K562 (cell line): ENCODE measurements around the gene PCDH7.

ENCODE experiments used
- FOXM1 ChIP-seq, 2 experiments: fragments of 450-650 bp in 1 of 2; sonication (generic) in 1 of 2; formaldehyde crosslinking in 1 of 2; IDR thresholded peaks; 2 replicates each; pipeline versions ENCODE4 v1.6.1 to v1.9.0; 2017 to 2022; ENCODE audit warnings: low read depth in 2 of 2, mild to moderate bottlenecking in 2 of 2, missing genetic modification reagents in 1 of 2, moderate library complexity in 1 of 2
- MEF2A ChIP-seq: IDR thresholded peaks from 2 replicates; pipeline ENCODE4 v1.6.1; 2011; ENCODE audit warnings: low read depth, mild to moderate bottlenecking, low read length, moderate library complexity; ENCODE audit not compliant: control insufficient read depth
- SIN3A ChIP-seq, 2 experiments: fragments of 150-350 bp in 1 of 2; IDR thresholded peaks; 2 replicates each; pipeline ENCODE4 v1.6.1; 2011 to 2016; ENCODE audit warnings: borderline replicate concordance in 2 of 2, low read depth in 2 of 2, low read length in 2 of 2, mild to moderate bottlenecking in 2 of 2, moderate library complexity in 2 of 2; ENCODE audit not compliant: control insufficient read depth in 1 of 2

DNA sequence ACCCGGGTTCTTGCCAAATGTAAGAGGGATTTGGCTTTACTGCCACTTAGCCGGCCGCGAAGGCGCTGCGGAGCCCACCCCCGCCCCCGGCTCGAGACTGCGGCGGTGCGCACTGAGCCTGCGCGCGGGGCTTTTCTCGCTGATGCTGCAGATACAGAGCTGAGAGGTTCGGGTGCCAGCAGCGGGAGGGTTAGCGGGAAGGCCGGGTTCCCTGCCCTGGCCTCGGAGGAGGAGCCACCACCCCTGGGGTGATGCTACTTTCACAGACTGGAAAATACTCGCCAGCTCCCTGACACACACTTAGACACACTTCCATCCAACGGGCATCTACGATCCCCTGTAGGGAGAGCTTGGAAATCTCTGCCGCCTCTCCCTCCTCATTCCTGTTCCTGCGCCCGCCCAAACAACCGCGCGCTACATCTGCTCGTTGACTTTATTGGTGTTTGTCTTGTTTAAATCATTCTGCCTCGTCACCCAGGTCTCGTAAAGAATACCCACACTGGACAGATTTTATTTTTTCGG lies 2.1 kb upstream of the PCDH7 start:
- TF ChIP-seq FOXM1 (IDR thresholded peaks at IDR 0.05; ENCODE audit: low read depth) (no peak), FOXM1 (CRISPR knock-in tag; IDR thresholded peaks at IDR 0.05; ENCODE audit: low read depth) (no peak), MEF2A (no peak), SIN3A (IDR thresholded peaks at IDR 0.05; ENCODE audit: borderline replicate concordance in 2 of 2, control insufficient read depth in 1 of 2, low read depth in 2 of 2, low read length in 2 of 2) (no peak)
